ENCODE data around the gene SART3.
"Not testable (repeated sequence)": the region's sequence is repeated elsewhere in the genome, so short reads cannot be mapped to it uniquely, and the experiment has no call there.

SART3 gene

GRCh38 chr12:108487029-108487428 lies 73.9 kb downstream of the SART3 start:
- not testable (repeated sequence) for DNase-seq (ENCODE audit: low read depth)

GRCh38 chr12:108485371-108485770 lies 75.6 kb downstream of the SART3 start:
- DNase-seq (ENCODE audit: low read depth) = peak; percentile 32

- no peak for DNase-seq (ENCODE audit: low read depth)
Measured at GRCh38 chr12:108484845-108485244, 76.1 kb downstream of the SART3 start.

- DNase-seq (ENCODE audit: low read depth) = no peak
Measured at GRCh38 chr12:108484431-108484830, 76.5 kb downstream of the SART3 start.

- no peak for DNase-seq (ENCODE audit: low read depth)
Measured at GRCh38 chr12:108483213-108484059, 77.5 kb downstream of the SART3 start.

- no peak for DNase-seq (ENCODE audit: low read depth)
Measured at GRCh38 chr12:108482717-108483212, 78.2 kb downstream of the SART3 start.

GRCh38 chr12:108479364-108480070 lies 81.5 kb downstream of the SART3 start:
- DNase-seq (ENCODE audit: low read depth) = no peak

- no peak for DNase-seq (ENCODE audit: low read depth)
Measured at GRCh38 chr12:108478611-108479206, 82.3 kb downstream of the SART3 start.

GRCh38 chr12:108477881-108478259 lies 83.1 kb downstream of the SART3 start:
- no peak for DNase-seq (ENCODE audit: low read depth)

- no peak for DNase-seq (ENCODE audit: low read depth)
Measured at GRCh38 chr12:108477055-108477880, 83.7 kb downstream of the SART3 start.

GRCh38 chr12:108475396-108475795 lies 85.6 kb downstream of the SART3 start:
- DNase-seq (ENCODE audit: low read depth) = no peak

- no peak for DNase-seq (ENCODE audit: low read depth)
Measured at GRCh38 chr12:108473400-108474055, 87.4 kb downstream of the SART3 start.

Data from CMK (cell line).